Common myeloid progenitor, CD34-positive (primary cell): Measurements from ENCODE around the gene PCDHB1.

Experiments
- CTCF ChIA-PET: fragments of 350-600 bp; sonication (Branson Sonifier 250); formaldehyde crosslinking; loops from one replicate; lab custom pipeline; 2021; ENCODE audit warnings: antibody characterized with exemption; lab: Charles Lee
- POLR2A ChIA-PET: fragments of 350-600 bp; sonication (Branson Sonifier 250); formaldehyde crosslinking; loops from one replicate; lab custom pipeline; 2021; ENCODE audit warnings: antibody characterized with exemption; lab: Charles Lee
- DNase-seq, 3 donors: peaks; one replicate each; pipeline versions ENCODE4 v3.0.0 to v3.0.0-alpha.2; 2013
- H3K27ac ChIP-seq, 2 experiments: 1 replicate in 1 of 2; 2 replicates in 1 of 2; pipeline ENCODE4 v1.7.0; 2013; ENCODE audit warnings: inconsistent platforms in 2 of 2, low read length in 2 of 2, mild to moderate bottlenecking in 2 of 2, low read depth in 1 of 2, moderate library complexity in 1 of 2; ENCODE audit not compliant: severe bottlenecking in 2 of 2, insufficient read depth in 1 of 2, poor library complexity in 1 of 2
- H3K27me3 ChIP-seq, 5 experiments: replicated peaks in 2 of 5; 1 replicate in 3 of 5; 2 replicates in 2 of 5; pipeline versions ENCODE4 v1.6.1 to v1.7.0; 2013; ENCODE audit warnings: low read length in 4 of 5, mild to moderate bottlenecking in 2 of 5, moderate library complexity in 2 of 5, inconsistent platforms in 1 of 5; ENCODE audit not compliant: insufficient read depth in 5 of 5, control insufficient read depth in 4 of 5
- H3K36me3 ChIP-seq, 4 experiments: 1 replicate in 2 of 4; 2 replicates in 2 of 4; pipeline versions ENCODE4 v1.6.1 to v1.7.0; 2013; ENCODE audit warnings: low read length in 3 of 4, control low read depth in 1 of 4, mild to moderate bottlenecking in 1 of 4; ENCODE audit not compliant: control insufficient read depth in 4 of 4, insufficient read depth in 4 of 4
- H3K4me1 ChIP-seq, 4 experiments: 1 replicate in 3 of 4; 2 replicates in 1 of 4; pipeline versions ENCODE4 v1.6.1 to v1.7.1; 2013; ENCODE audit warnings: low read length in 3 of 4, mild to moderate bottlenecking in 3 of 4, control low read depth in 1 of 4, inconsistent platforms in 1 of 4, moderate library complexity in 1 of 4; ENCODE audit not compliant: control insufficient read depth in 4 of 4, insufficient read depth in 4 of 4; ENCODE audit errors: control extremely low read depth in 1 of 4
- H3K4me3 ChIP-seq, 7 experiments: 1 replicate in 4 of 7; 2 replicates in 3 of 7; pipeline versions ENCODE4 v1.5.1 to v1.7.0; 2013; ENCODE audit warnings: mild to moderate bottlenecking in 7 of 7, low read length in 6 of 7, moderate library complexity in 6 of 7, inconsistent platforms in 2 of 7, low read depth in 2 of 7, control low read depth in 1 of 7; ENCODE audit not compliant: insufficient read depth in 4 of 7, control insufficient read depth in 1 of 7; ENCODE audit errors: extremely low read depth in 1 of 7
- H3K9me3 ChIP-seq, 5 experiments: 1 replicate in 4 of 5; 2 replicates in 1 of 5; pipeline versions ENCODE4 v1.6.1 to v1.7.1; 2013; ENCODE audit warnings: low read length in 4 of 5, mild to moderate bottlenecking in 2 of 5, inconsistent platforms in 1 of 5, low read depth in 1 of 5, moderate library complexity in 1 of 5; ENCODE audit not compliant: control insufficient read depth in 4 of 5, insufficient read depth in 2 of 5; ENCODE audit errors: control extremely low read depth in 1 of 5
- WGBS: methylation state at CpG from one replicate; pipeline ENCODE4 v1.1.5; 2013; ENCODE audit not compliant: insufficient coverage; 5-methylcytosine and 5-hydroxymethylcytosine counted together

PCDHB1 gene

GRCh38 chr5:141007791-141008190, 43.4 kb upstream of the PCDHB1 start:
- ChIA-PET POLR2A (no interaction called here), CTCF (no interaction called here)
- Histone ChIP-seq H3K4me3 (no peak overlapping the region), H3K4me1 (no peaks in the 10 kb centered on the region), H3K27me3 (peaks cover 0 to 6% (median under 1%) of the 10 kb centered on the region in 5 experiments), H3K36me3 (no peaks in the 10 kb centered on the region), H3K9me3 (peaks cover 0 to 15% (median 0%) of the 10 kb centered on the region in 5 experiments), H3K27ac (no peak overlapping the region)
- no peak for DNase-seq

- ChIA-PET POLR2A (no interaction called here), CTCF (no interaction called here)
- no peak overlapping the region for H3K27ac ChIP-seq
- H3K4me3 ChIP-seq = no peak overlapping the region
- H3K4me1 ChIP-seq = no peaks in the 10 kb centered on the region
- 49% methylated on average over 12 of the region's 12 CpGs for WGBS
- H3K27me3 ChIP-seq = no peaks in the 10 kb centered on the region
- no peaks in the 10 kb centered on the region for H3K36me3 ChIP-seq
- no peak for DNase-seq
- H3K9me3 ChIP-seq = peaks cover 0 to 6% (median 0%) of the 10 kb centered on the region in 5 experiments
Measured at GRCh38 chr5:141010047-141010793, 41.0 kb upstream of the PCDHB1 start.

GRCh38 chr5:141017943-141018342, 33.2 kb upstream of the PCDHB1 start:
- no peaks in the 10 kb centered on the region for H3K4me1 ChIP-seq
- POLR2A ChIA-PET = interaction anchor here (0.6 kb wide), 1 partner anchor 1504 kb away, joined by 3 read pairs; no protein-coding TSS in a partner anchor
- no peak for DNase-seq
- no peaks in the 10 kb centered on the region for H3K36me3 ChIP-seq
- H3K27ac ChIP-seq = no peak overlapping the region
- H3K4me3 ChIP-seq = no peak overlapping the region
- H3K9me3 ChIP-seq = peaks cover 0 to 1% (median 0%) of the 10 kb centered on the region in 5 experiments
- CTCF ChIA-PET = interaction anchor here (1.4 kb wide), 1 partner anchor 15 kb away, joined by 3 read pairs; no protein-coding TSS in a partner anchor
- no peaks in the 10 kb centered on the region for H3K27me3 ChIP-seq

- Histone ChIP-seq H3K27ac (no peak overlapping the region), H3K9me3 (peaks cover 0 to 4% (median 0%) of the 10 kb centered on the region in 5 experiments), H3K4me3 (no peak overlapping the region), H3K36me3 (no peaks in the 10 kb centered on the region), H3K4me1 (no peaks in the 10 kb centered on the region), H3K27me3 (no peaks in the 10 kb centered on the region)
- ChIA-PET CTCF (no interaction called here), POLR2A (no interaction called here)
- WGBS = no CpG with 5 or more reads among the region's 1 CpG
- no peak for DNase-seq
Measured at GRCh38 chr5:141022384-141022783, 28.8 kb upstream of the PCDHB1 start.

- H3K27me3 ChIP-seq = no peaks in the 10 kb centered on the region
- H3K4me3 ChIP-seq = no peak overlapping the region
- WGBS = 91% methylated on average over 12 of the region's 15 CpGs
- ChIA-PET POLR2A (no interaction called here), CTCF (no interaction called here)
- no peak overlapping the region for H3K27ac ChIP-seq
- no peak for DNase-seq
- H3K4me1 ChIP-seq = no peaks in the 10 kb centered on the region
- no peaks in the 10 kb centered on the region for H3K36me3 ChIP-seq
- H3K9me3 ChIP-seq = no peaks in the 10 kb centered on the region
Measured at GRCh38 chr5:141031006-141031405, 20.2 kb upstream of the PCDHB1 start.

GRCh38 chr5:141032626-141033025, 18.5 kb upstream of the PCDHB1 start:
- CTCF ChIA-PET = interaction anchor here (1.1 kb wide), 1 partner anchor 14 kb away, joined by 3 read pairs; no protein-coding TSS in a partner anchor
- DNase-seq = no peak
- Histone ChIP-seq H3K27me3 (no peaks in the 10 kb centered on the region), H3K4me3 (no peak overlapping the region), H3K9me3 (no peaks in the 10 kb centered on the region), H3K27ac (no peak overlapping the region), H3K36me3 (no peaks in the 10 kb centered on the region), H3K4me1 (no peaks in the 10 kb centered on the region)
- POLR2A ChIA-PET = no interaction called here
- WGBS = no CpG with 5 or more reads among the region's 1 CpG

- peaks cover 0 to 5% (median 0%) of the 10 kb centered on the region in 4 experiments for H3K4me1 ChIP-seq
- peaks cover 0 to 14% (median 0%) of the 10 kb centered on the region in 5 experiments for H3K27me3 ChIP-seq
- DNase-seq = no peak
- H3K36me3 ChIP-seq = no peaks in the 10 kb centered on the region
- peaks cover 0 to 8% (median 1%) of the 10 kb centered on the region in 5 experiments for H3K9me3 ChIP-seq
- ChIA-PET POLR2A (no interaction called here), CTCF (no interaction called here)
- no peak overlapping the region for H3K27ac ChIP-seq
- no peak overlapping the region for H3K4me3 ChIP-seq
Measured at GRCh38 chr5:141039061-141039460, 12.1 kb upstream of the PCDHB1 start.
